IPS-20b (cell line): ENCODE data around the gene ELL2.

Experiments used
- H3K27ac ChIP-seq: one replicate; pipeline ENCODE4 v1.5.1; 2013; ENCODE audit warnings: low read length
- H3K27me3 ChIP-seq: 2 replicates; pipeline ENCODE4 v1.6.1; 2013; ENCODE audit warnings: mild to moderate bottlenecking, low read length, inconsistent platforms; ENCODE audit not compliant: insufficient read depth
- H3K36me3 ChIP-seq: 2 replicates; pipeline ENCODE4 v1.6.1; 2013; ENCODE audit warnings: low read depth, mild to moderate bottlenecking, inconsistent platforms, low read length, moderate library complexity; ENCODE audit not compliant: insufficient read depth
- H3K4me1 ChIP-seq: 2 replicates; pipeline ENCODE4 v1.6.1; 2013; ENCODE audit warnings: mild to moderate bottlenecking, control low read depth, inconsistent platforms, low read length, moderate library complexity; ENCODE audit not compliant: insufficient read depth
- H3K4me3 ChIP-seq: 2 replicates; pipeline ENCODE4 v1.5.1; 2013; ENCODE audit warnings: mild to moderate bottlenecking, low read length, inconsistent platforms
- H3K9ac ChIP-seq: 2 replicates; pipeline ENCODE4 v1.6.1; 2013; ENCODE audit warnings: low read depth, mild to moderate bottlenecking, inconsistent platforms, low read length, moderate library complexity
- H3K9me3 ChIP-seq: 2 replicates; pipeline ENCODE4 v1.6.1; 2013; ENCODE audit warnings: mild to moderate bottlenecking, low read depth, low read length, inconsistent platforms; ENCODE audit not compliant: insufficient read depth

ELL2 gene

GRCh38 chr5:95993776-95994175 lies 32.1 kb upstream of the ELL2 start:
- H3K9ac ChIP-seq, result no peak overlapping the region
- no peaks in the 10 kb centered on the region for H3K27me3 ChIP-seq
- no peaks in the 10 kb centered on the region for H3K9me3 ChIP-seq
- no peaks in the 10 kb centered on the region for H3K36me3 ChIP-seq
- no peak overlapping the region for H3K4me3 ChIP-seq
- no peaks in the 10 kb centered on the region for H3K4me1 ChIP-seq
- no peak overlapping the region for H3K27ac ChIP-seq

GRCh38 chr5:95993266-95993665 lies 31.6 kb upstream of the ELL2 start:
- no peak overlapping the region for H3K9ac ChIP-seq
- H3K4me1 ChIP-seq, result no peaks in the 10 kb centered on the region
- no peaks in the 10 kb centered on the region for H3K27me3 ChIP-seq
- no peak overlapping the region for H3K27ac ChIP-seq
- no peaks in the 10 kb centered on the region for H3K36me3 ChIP-seq
- no peaks in the 10 kb centered on the region for H3K9me3 ChIP-seq
- H3K4me3 ChIP-seq, result no peak overlapping the region

DNA sequence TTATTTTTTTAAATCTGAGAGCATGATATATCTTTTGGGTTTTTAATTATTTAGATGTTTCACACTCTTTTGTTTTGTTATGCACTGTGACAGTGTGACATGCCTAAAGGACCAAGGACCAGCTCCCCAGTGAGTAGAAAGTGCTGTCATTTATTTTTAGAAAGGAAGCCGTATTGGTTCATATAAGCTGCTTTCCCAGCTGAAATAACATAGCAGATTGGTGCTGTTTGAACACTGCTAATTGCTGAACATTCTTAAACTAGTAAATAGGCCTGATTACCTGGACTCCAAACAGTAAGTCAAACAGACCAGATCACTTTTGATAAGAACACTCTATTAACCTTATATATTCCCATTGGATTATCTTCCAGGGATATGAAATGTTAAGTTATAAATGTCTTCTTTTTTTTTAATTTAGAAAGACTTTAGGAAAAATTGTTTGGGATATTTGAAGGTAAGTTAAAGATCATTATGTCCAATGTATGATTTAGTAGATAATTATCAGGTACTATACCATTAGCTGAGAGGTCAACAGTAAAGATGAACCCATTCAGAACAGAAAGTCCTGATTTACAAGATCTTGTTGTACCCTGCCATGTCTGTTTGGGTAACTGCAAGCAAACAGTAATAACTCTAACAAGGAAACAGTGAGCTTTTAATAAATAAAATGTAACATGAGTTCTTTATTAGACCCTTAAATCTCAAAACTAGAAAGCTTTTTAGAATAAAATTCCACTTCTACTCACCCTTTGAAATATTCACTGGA lies 27.8 kb upstream of the ELL2 start:
- H3K9me3 ChIP-seq, result no peaks in the 10 kb centered on the region
- H3K27me3 ChIP-seq, result no peaks in the 10 kb centered on the region
- no peak overlapping the region for H3K9ac ChIP-seq
- H3K4me3 ChIP-seq, result no peak overlapping the region
- H3K36me3 ChIP-seq, result no peaks in the 10 kb centered on the region
- no peaks in the 10 kb centered on the region for H3K4me1 ChIP-seq
- no peak overlapping the region for H3K27ac ChIP-seq

DNA sequence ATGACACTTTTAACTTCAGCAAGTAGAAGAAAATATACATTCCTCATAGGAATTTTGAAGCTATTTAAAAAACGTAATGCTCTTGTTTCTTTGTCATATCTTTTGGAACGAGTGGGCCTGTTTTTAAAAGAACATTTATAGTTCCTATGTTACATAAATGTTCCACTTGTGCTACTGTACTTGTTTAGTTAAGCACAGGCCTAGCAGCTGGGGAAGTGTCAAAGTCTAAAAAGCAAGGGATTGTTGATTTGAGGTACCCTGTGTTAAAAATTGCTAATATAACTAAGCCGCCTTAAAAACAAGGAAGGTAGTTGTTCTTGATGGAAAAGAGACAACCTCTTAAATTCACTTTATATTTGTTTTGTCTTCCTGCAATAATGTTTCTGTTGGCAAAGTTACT lies 27.2 kb upstream of the ELL2 start:
- H3K27ac ChIP-seq, result no peak overlapping the region
- no peaks in the 10 kb centered on the region for H3K27me3 ChIP-seq
- no peaks in the 10 kb centered on the region for H3K36me3 ChIP-seq
- no peaks in the 10 kb centered on the region for H3K4me1 ChIP-seq
- H3K9me3 ChIP-seq, result no peaks in the 10 kb centered on the region
- H3K9ac ChIP-seq, result no peak overlapping the region
- H3K4me3 ChIP-seq, result no peak overlapping the region

DNA sequence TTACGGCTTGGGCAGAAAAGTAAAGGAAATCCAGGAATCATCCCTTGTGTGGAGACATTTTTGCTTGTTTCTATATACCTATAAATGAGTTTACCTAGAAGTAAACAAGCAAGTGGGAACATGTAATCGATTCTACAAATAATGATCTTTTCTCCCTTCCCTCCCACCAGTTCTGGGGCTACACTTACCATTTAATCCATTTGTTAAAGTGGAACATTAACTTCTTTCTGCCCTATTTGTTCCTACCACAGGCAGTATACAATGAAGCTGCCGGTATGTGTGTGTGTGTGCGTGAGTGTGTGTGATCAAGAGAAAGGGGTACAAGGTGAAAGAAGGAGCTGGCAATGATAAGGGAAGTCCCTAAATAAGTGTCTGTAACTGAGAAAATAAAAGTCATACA lies 26.4 kb upstream of the ELL2 start:
- Histone ChIP-seq H3K4me1 (no peaks in the 10 kb centered on the region), H3K27me3 (no peaks in the 10 kb centered on the region), H3K4me3 (no peak overlapping the region), H3K36me3 (no peaks in the 10 kb centered on the region), H3K27ac (no peak overlapping the region), H3K9ac (no peak overlapping the region), H3K9me3 (no peaks in the 10 kb centered on the region)

- no peak overlapping the region for H3K27ac ChIP-seq
- H3K4me3 ChIP-seq, result no peak overlapping the region
Measured at GRCh38 chr5:95986937-95987520, 25.4 kb upstream of the ELL2 start.

GRCh38 chr5:95986001-95986400 lies 24.4 kb upstream of the ELL2 start:
- Histone ChIP-seq H3K27me3 (no peaks in the 10 kb centered on the region), H3K4me1 (no peaks in the 10 kb centered on the region), H3K9ac (no peak overlapping the region), H3K9me3 (no peaks in the 10 kb centered on the region), H3K27ac (no peak overlapping the region), H3K4me3 (no peak overlapping the region), H3K36me3 (no peaks in the 10 kb centered on the region)

More at GRCh38 chr5:95986937-95987520, 25.4 kb upstream of the ELL2 start:
- Histone ChIP-seq H3K9ac (no peak overlapping the region), H3K4me1 (no peaks in the 10 kb centered on the region), H3K36me3 (no peaks in the 10 kb centered on the region), H3K27me3 (no peaks in the 10 kb centered on the region), H3K9me3 (no peaks in the 10 kb centered on the region)

GRCh38 chr5:95985249-95985648 lies 23.6 kb upstream of the ELL2 start:
- no peaks in the 10 kb centered on the region for H3K4me1 ChIP-seq
- no peaks in the 10 kb centered on the region for H3K9me3 ChIP-seq
- H3K27ac ChIP-seq, result no peak overlapping the region
- H3K36me3 ChIP-seq, result no peaks in the 10 kb centered on the region
- no peaks in the 10 kb centered on the region for H3K27me3 ChIP-seq
- H3K4me3 ChIP-seq, result no peak overlapping the region
- no peak overlapping the region for H3K9ac ChIP-seq

- Histone ChIP-seq H3K27ac (no peak overlapping the region), H3K4me1 (no peaks in the 10 kb centered on the region), H3K27me3 (no peaks in the 10 kb centered on the region), H3K9ac (no peak overlapping the region), H3K36me3 (no peaks in the 10 kb centered on the region), H3K9me3 (no peaks in the 10 kb centered on the region), H3K4me3 (no peak overlapping the region)
Measured at GRCh38 chr5:95984287-95984938, 22.8 kb upstream of the ELL2 start.

GRCh38 chr5:95983509-95983908 lies 21.9 kb upstream of the ELL2 start:
- Histone ChIP-seq H3K9ac (no peak overlapping the region), H3K36me3 (no peaks in the 10 kb centered on the region), H3K4me1 (no peaks in the 10 kb centered on the region), H3K4me3 (no peak overlapping the region), H3K27me3 (no peaks in the 10 kb centered on the region), H3K9me3 (no peaks in the 10 kb centered on the region), H3K27ac (no peak overlapping the region)

- Histone ChIP-seq H3K27me3 (no peaks in the 10 kb centered on the region), H3K9ac (no peak overlapping the region), H3K9me3 (no peaks in the 10 kb centered on the region), H3K4me1 (no peaks in the 10 kb centered on the region), H3K4me3 (no peak overlapping the region), H3K36me3 (no peaks in the 10 kb centered on the region), H3K27ac (no peak overlapping the region)
Measured at GRCh38 chr5:95983080-95983479, 21.4 kb upstream of the ELL2 start.

- Histone ChIP-seq H3K27ac (no peak overlapping the region), H3K36me3 (no peaks in the 10 kb centered on the region)
Measured at GRCh38 chr5:95976606-95977005, 15.0 kb upstream of the ELL2 start.

More at GRCh38 chr5:95976606-95977005, 15.0 kb upstream of the ELL2 start:
- Histone ChIP-seq H3K9ac (no peak overlapping the region), H3K4me1 (no peaks in the 10 kb centered on the region), H3K4me3 (no peak overlapping the region), H3K27me3 (no peaks in the 10 kb centered on the region), H3K9me3 (no peaks in the 10 kb centered on the region)
